ENCODE results near the gene POLG.

Gene POLG

DNA sequence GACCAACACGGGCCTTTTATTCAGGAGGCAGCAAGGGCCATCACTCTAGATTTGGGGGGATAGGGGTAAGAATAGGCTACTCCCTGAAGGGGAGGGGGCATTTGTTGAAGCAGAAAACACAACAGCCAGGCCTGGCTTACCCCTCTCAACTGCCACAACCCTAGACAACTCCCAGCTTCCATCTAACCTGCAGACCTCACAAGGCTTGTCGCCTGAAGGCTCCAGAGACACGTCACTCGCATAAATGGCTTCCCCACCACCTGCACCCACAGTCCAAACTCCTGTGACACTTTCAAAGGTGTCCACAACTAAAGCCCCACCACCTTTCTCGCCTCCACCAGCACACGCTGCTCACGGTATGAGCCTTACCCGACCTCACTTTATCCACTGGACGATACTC is 14.9 kb downstream of the POLG start:
- H3K27ac ChIP-seq: no peak overlapping the region

DNA sequence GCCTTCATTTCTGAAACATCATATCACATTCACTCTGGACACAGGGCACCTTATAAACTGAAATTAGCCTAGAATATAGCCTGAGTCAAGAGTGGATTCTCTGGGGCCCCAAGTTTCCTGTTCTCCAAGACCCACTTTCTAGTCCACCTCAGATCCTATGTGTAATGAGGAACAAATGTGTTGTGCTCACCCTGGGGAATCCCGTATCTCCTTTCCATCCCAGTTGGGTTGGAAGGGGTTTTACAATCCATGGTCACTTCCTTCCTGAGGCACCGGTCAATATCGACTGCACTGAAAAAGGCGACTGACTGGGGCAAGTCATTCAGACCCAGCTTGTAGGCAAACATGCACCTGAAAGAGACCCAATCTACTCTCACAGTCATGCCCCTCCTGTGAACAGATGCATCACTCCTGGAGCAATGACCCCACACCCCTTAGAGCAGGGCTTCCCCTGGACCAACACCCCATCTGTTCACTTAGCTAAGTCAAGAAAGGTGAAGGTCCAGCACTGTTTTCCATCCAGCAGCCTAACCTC is 17.4 kb downstream of the POLG start:
- TF ChIP-seq, protein P1, sequence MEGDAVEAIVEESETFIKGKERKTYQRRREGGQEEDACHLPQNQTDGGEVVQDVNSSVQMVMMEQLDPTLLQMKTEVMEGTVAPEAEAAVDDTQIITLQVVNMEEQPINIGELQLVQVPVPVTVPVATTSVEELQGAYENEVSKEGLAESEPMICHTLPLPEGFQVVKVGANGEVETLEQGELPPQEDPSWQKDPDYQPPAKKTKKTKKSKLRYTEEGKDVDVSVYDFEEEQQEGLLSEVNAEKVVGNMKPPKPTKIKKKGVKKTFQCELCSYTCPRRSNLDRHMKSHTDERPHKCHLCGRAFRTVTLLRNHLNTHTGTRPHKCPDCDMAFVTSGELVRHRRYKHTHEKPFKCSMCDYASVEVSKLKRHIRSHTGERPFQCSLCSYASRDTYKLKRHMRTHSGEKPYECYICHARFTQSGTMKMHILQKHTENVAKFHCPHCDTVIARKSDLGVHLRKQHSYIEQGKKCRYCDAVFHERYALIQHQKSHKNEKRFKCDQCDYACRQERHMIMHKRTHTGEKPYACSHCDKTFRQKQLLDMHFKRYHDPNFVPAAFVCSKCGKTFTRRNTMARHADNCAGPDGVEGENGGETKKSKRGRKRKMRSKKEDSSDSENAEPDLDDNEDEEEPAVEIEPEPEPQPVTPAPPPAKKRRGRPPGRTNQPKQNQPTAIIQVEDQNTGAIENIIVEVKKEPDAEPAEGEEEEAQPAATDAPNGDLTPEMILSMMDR (conservative IDR thresholded peaks at IDR 0.05): no peak
- no peak for TF ChIP-seq ZFX (IDR thresholded peaks at IDR 0.05)
- H3K27ac ChIP-seq: no peak overlapping the region

More for the DNA sequence above, 14.9 kb downstream of the POLG start:
- TF ChIP-seq, protein P1 (conservative IDR thresholded peaks at IDR 0.05): no peak
- TF ChIP-seq ZFX (IDR thresholded peaks at IDR 0.05): no peak

DNA sequence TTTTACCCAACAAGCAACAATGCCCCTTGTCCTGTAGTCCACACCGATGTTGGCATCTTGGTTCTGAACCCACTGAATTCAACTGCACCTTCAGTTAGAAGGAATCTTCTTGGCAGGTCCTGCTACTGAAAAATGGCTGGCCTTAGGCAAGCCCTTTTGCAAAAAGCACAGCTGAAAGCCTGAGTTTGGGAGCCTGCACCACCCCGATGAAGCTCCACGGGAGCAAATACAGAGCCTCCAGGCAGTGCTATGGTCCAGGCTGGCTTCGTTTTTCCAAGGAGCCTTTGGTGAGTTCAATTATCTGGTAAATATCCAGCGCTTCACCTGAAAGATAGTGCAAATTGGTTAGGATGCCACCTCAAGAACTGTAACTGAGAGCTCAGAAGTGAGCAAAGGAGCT is 18.1 kb downstream of the POLG start:
- TF ChIP-seq ZFX (IDR thresholded peaks at IDR 0.05): no peak
- TF ChIP-seq, protein P1 (conservative IDR thresholded peaks at IDR 0.05): no peak
- H3K27ac ChIP-seq: no peak overlapping the region

DNA sequence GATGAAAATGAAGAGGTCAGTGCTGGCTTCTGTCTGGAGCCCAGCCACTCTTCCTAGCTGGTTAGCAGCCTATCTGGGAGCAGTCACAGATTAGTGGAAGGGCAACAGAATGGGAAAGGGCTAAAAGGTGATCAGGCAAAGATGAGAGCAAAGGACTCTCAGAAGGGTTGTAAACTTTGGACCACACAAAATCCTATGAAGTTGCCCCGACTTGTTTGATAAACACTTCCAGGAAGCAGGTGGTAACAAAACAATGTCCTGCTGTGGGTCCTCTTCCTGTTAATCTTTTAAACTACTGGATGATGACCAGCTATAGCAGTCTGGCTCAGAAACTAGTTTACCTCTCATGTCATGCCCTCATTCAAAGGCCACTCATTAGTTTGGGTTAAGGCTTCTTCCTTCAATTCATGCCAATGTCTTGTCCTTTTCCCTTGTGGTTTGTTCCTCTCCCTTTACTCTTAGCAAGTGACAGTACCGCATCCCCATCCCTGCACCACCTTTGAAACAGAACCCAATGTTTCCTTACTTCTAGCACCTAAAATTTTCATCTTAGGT is 19.2 kb downstream of the POLG start:
- H3K27ac ChIP-seq: no peak overlapping the region
- TF ChIP-seq, protein P1 (conservative IDR thresholded peaks at IDR 0.05): no peak
- no peak for TF ChIP-seq ZFX (IDR thresholded peaks at IDR 0.05)

DNA sequence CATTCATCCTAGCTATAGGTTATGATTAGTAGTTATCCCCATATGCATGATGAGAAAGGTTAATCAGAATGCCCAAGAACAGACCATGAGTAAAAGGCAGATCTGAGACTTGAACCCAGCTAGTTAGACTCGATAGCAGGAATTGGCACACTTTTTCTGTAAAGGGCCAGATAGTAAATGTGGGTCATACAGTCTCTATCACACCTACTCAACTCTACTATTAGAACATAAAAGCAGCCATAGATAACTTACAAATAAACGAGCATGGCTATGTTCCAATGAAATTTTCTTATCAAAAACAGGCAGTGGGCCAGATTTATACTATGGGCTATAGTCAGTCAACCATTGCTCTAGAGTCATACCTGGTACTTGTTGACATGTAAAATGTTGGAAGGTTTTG is 24.6 kb downstream of the POLG start:
- no peak overlapping the region for H3K27ac ChIP-seq
- TF ChIP-seq ZFX (IDR thresholded peaks at IDR 0.05): no peak
- TF ChIP-seq, protein P1 (conservative IDR thresholded peaks at IDR 0.05): no peak

DNA sequence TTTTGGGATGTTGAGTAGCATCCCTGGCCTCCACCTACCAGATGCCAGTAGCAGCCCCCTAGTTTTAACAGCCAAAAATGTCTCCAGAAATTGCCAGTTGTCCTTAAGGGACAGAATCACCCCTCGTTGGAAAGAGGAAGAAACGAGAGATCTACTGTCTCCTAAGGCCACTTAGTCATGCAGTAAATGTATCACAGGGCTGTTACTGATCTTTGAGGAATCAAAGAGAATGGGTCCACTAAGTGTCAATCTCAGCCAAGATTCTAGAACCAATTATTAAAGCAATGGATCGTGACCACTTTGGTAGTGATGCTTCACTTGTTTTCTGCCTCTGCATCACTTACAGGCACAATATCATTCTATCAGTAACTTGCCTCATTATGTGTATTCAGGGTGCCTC is 26.4 kb downstream of the POLG start:
- no peak for TF ChIP-seq ZFX (IDR thresholded peaks at IDR 0.05)
- no peak overlapping the region for H3K27ac ChIP-seq

DNA sequence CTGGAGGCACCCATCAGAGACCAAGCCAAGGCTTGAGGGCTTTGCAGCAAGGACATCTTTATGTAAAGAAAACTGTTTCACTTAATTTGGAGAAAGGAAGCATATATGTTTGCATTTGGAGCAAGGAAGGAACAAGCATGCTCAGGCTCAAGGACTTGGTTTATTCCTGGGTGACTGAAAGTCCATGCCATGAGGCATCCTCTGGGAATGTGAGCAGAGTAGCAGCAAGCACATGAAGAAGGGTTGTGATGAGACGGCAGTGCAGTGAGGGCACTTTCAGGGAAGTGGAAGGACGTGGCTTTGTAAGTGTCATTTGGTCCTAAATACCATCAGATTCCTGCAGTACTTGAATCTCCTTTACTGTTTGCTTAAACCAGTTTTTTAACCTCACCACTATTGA is 26.8 kb downstream of the POLG start:
- no peak for TF ChIP-seq ZFX (IDR thresholded peaks at IDR 0.05)
- TF ChIP-seq, protein P1 (conservative IDR thresholded peaks at IDR 0.05): no peak
- H3K27ac ChIP-seq: no peak overlapping the region

DNA sequence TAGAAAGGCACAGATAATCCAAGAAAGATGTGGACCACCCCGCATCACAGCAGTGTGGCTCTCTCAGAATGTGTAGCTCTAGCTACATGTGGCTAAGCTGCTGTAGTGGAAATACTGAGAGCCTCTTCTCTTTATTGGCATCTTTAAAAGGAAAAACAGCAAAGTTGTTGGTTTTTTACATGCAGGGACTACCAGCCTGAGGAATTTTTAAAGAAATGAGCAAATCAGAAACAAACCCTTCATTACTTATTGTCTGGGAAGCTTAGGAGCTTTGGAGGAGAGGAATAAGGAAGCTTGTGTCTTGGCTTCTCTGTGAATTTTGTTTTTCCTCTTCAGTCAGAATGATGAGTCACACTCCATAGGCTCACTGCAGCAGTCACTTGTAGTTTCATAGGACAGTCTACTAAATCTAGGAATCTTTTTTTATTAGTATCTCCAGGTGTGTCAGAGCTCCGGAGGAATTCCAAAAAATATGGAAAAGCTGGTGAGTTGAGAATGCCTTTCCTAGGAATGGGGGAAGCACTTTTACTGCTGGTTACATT is 27.5 kb downstream of the POLG start:
- TF ChIP-seq, protein P1 (conservative IDR thresholded peaks at IDR 0.05): no peak
- TF ChIP-seq ZFX (IDR thresholded peaks at IDR 0.05): no peak
- H3K27ac ChIP-seq: no peak overlapping the region

Data from C4-2B (cell line).